Right cardiac atrium (tissue), 5 donors: Measurements from ENCODE around the gene VPS35. TPM values are rescaled to one million over a fixed set of nuclear protein-coding genes. Genes with fewer than 3 reads are reported as not detected.
"Not testable (repeated sequence)": the region's sequence is repeated elsewhere in the genome, so short reads cannot be mapped to it uniquely, and the experiment has no call there.

Source experiments
- ATAC-seq, 2 donors: fragments of 200-7000 bp; cut with Tn5 transposase; one replicate each; pipeline versions ENCODE4 v1.8.0 to v1.9.1; 2020; ENCODE audit warnings: moderate library complexity in 2 of 2, mild to moderate bottlenecking in 1 of 2
- DNase-seq, 3 donors: peaks; one replicate each; pipeline ENCODE4 v3.0.0-alpha.2; 2020
- H3K27ac ChIP-seq: one replicate; pipeline ENCODE4 v1.5.1; 2013; ENCODE audit warnings: mild to moderate bottlenecking, low read length, control low read depth, moderate library complexity
- H3K27me3 ChIP-seq: one replicate; pipeline ENCODE4 v1.6.1; 2013; ENCODE audit not compliant: control insufficient read depth, insufficient read depth
- H3K4me1 ChIP-seq: one replicate; pipeline ENCODE4 v1.6.1; 2013; ENCODE audit warnings: low read length; ENCODE audit not compliant: control insufficient read depth, insufficient read depth
- H3K4me3 ChIP-seq: one replicate; pipeline ENCODE4 v1.5.1; 2013; ENCODE audit warnings: low read length, control low read depth
- H3K9me3 ChIP-seq: one replicate; pipeline ENCODE4 v1.6.1; 2013; ENCODE audit warnings: low read length; ENCODE audit not compliant: control insufficient read depth
- WGBS: extraction: QIAGEN DNeasy Blood & Tissue Kit; methylation state at CpG from one replicate; pipeline ENCODE4 v1.1.7; 2013; 5-methylcytosine and 5-hydroxymethylcytosine counted together
- intact Hi-C, 4 donors: fragments of 100-400 bp; cut with DNase I; formaldehyde crosslinking; loops; one replicate each; pipeline versions ENCODE4 v1.11.0 to v1.14.0; 2022 to 2023
- polyA plus RNA-seq: library from polyadenylated mRNA; stranded (reverse); fragments of 200-250 nt; gene quantifications from one replicate; pipeline ENCODE4 v1.2.3, GENCODE V29; 2013
- total RNA-seq, 4 donors: library from RNA; stranded (reverse); fragmentation: NEBNext Ultra II Directional; extraction: Animal tissue kit (Norgen Biotek cat#: 25700); gene quantifications; one replicate each; pipeline ENCODE4 v1.2.1, GENCODE V29; 2021
- donor health status: healthy with polysubstance abuse.
- donor health status: DM: no; HTN: yes; CAD: no.
- donor health status: DM: no; HTN: no; CAD: no.
- donor health status: DM: no; HTN: yes; CAD: no; lungs with severe emphysema.
- donor health status: DM: yes; HTN: yes; CAD: no.

The VPS35 gene
- total and polyA plus RNA-seq, 5 donors, result 26.7 to 94.2 (median 78.8) TPM

DNA sequence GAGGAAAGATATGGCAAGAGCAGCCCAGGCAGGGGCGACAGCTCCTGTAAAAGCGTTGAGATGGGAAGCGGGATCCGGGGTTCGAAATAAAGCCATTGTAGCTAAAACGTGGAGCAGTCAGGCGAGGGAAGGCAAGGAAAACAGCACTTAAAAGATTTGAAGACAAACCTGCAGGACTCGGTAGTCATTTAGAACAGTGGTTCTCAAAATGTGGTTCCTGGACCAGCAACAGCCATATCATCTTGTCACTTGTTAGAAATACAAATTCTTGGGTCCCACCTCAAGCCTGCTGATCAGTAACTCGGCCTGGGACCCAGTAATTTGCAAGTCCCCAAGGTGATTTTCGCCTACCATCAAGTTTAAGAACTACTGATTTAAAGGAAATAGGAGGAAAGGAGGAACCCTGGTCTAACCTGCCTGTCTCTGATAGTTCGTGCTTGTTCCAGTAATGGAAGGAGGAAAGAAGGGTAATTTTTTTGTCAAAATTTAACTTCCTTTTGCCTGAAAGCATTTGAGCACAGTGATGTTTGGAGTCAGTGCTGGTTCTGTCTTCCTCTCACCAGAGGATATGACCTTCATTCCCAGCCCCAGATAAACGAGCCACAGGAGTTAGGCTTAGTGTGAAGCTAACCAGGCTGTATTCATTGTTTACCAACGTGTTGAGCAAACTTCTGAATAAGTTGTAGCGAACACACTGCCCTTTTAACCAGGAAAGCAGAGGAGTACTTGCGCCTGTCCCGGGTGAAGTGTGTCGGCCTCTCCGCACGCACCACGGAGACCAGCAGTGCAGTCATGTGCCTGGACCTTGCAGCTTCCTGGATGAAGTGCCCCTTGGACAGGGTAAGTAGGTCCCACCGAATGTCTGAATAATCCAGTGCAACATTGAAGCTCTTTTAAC, 1.6 kb upstream of the VPS35 start:
- DNase-seq (no peak), ATAC-seq (no peak)
- intact Hi-C loops, result no loop called here
- Histone ChIP-seq H3K27me3 (no peaks in the 10 kb centered on the region), H3K9me3 (no peaks in the 10 kb centered on the region), H3K4me1 (peaks cover 5% of the 10 kb centered on the region), H3K27ac (peak overlapping the region; percentile 4), H3K4me3 (peak overlapping the region; percentile 72)
- WGBS, result 9% methylated on average over 21 of the region's 21 CpGs

GRCh38 chr16:46689365-46690280, 645 bp upstream of the VPS35 start, which contains the start of gene ORC6:
Gene ORC6, plus strand, starts transcription at chr16:46689659. Its CDS starts 47 bp downstream, at chr16:46689706.
- intact Hi-C loops, result loop anchor here in 1 of 4 donors (10.0 kb wide), 1 partner anchor 115 kb away; no protein-coding TSS in a partner anchor
- peaks cover 5% of the 10 kb centered on the region for H3K4me1 ChIP-seq
- ATAC-seq, result peak; percentile 95
- peak within 1 kb of the TSS; percentile 87 for H3K27ac ChIP-seq
- peak within 1 kb of the TSS; percentile 72 for H3K4me3 ChIP-seq
- H3K27me3 ChIP-seq, result no peaks in the 10 kb centered on the region
- DNase-seq, result peak; percentile 98 to 100 (median 99)
- no peaks in the 10 kb centered on the region for H3K9me3 ChIP-seq
- WGBS, result under 1% methylated on average over 79 of the region's 79 CpGs

DNA sequence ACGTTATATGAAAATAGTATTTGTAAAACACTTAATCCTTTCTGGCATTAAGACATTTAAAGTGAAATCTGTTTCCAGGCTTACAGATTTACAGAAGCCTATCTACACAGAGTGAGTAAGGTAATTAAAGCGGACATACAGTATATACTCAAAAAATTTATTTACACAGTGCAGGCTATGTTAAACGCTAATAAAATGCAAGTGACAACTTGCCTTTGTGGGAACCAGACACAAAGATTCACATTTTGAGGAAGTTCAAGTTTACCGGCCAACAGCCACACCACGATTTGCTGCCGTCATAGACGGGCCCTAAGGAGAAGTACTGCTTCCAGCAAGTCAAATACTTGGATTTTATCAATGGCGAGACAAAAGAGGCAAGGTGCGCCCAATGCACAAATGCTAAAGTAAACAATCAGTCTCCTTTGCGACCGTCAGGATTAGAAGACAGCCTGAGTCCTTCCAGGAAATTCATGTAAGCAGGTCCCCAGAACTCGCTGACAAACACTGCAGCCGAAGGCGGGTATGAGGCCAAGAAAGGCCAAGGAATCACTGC, 801 bp downstream of the VPS35 start:
- 5% methylated on average over 14 of the region's 14 CpGs for WGBS
- ATAC-seq (no peak), DNase-seq (peak in 2 of 3 donors; percentile 34 to 54)
- peak overlapping the region; percentile 43 for H3K27ac ChIP-seq
- intact Hi-C loops, result loop anchor here in 1 of 4 donors (10.0 kb wide), 1 partner anchor 117 kb away; no protein-coding TSS in a partner anchor
- peaks cover 5% of the 10 kb centered on the region for H3K4me1 ChIP-seq
- no peaks in the 10 kb centered on the region for H3K9me3 ChIP-seq
- H3K4me3 ChIP-seq, result peak overlapping the region; percentile 72
- H3K27me3 ChIP-seq, result no peaks in the 10 kb centered on the region

DNA sequence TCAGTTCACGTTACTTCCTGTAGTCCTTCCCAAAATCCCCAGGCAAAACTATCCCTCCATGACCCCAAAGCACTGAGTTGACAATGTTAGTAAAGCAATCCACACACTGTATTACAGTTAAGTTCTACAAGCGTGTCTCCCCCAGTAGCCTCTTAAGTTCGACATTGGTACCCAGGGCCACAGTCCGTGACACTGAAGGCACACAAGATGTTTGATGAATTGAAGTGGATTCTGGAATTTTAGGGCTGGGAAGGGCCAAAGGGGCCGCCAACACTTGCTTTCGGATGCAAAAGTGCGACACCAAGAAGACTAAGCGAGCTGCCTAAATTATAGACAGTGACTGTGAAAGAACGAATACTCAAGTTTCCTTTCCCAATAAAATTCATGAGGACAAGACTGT, 1.5 kb downstream of the VPS35 start:
- DNase-seq (no peak), ATAC-seq (no peak)
- no peaks in the 10 kb centered on the region for H3K27me3 ChIP-seq
- H3K4me3 ChIP-seq, result peak overlapping the region; percentile 72
- H3K27ac ChIP-seq, result no peak overlapping the region
- peaks cover 5% of the 10 kb centered on the region for H3K4me1 ChIP-seq
- H3K9me3 ChIP-seq, result no peaks in the 10 kb centered on the region
- 64% methylated on average over 9 of the region's 9 CpGs for WGBS
- intact Hi-C loops, result loop anchor here in 1 of 4 donors (10.0 kb wide), 1 partner anchor 117 kb away; no protein-coding TSS in a partner anchor

DNA sequence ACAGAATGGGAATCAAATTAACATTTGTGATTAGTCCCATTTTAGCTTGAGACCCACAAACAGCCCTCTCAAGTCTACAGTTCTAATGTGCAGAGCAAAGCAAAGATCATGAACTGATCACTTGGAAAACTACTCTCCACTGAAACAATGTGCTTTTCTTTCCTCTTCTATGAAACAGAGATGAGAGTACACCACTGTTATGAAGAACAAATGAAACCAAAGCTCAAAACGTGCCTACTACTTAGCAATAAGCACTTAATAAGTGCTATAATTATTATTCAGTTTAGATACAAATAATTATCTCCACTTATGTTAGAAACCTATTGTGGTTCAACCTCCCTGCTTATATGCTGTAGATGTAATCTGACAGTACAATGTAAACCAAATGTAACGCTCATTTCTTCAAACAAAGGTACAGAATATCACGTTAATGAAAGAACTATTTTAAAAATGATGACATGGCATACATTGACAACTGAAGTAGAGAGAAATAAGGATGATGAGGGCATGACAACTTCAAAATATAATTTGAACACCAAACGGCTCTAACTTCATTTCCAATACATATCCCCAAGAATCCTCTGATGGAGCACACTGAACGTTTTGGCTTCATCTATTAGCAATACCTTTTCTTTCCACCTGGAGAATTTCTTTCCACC, 2.0 kb downstream of the VPS35 start:
- Histone ChIP-seq H3K4me3 (no peak overlapping the region), H3K4me1 (peaks cover 5% of the 10 kb centered on the region)

GRCh38 chr16:46681867-46682266, 7.1 kb downstream of the VPS35 start:
- not testable (repeated sequence) for H3K4me1 ChIP-seq, DNase-seq, H3K27me3 ChIP-seq, H3K4me3 ChIP-seq, H3K9me3 ChIP-seq, H3K27ac ChIP-seq, ATAC-seq
- intact Hi-C loops, result loop anchor here in 1 of 4 donors (10.0 kb wide), 1 partner anchor 123 kb away; no protein-coding TSS in a partner anchor
- 58% methylated on average over 2 of the region's 2 CpGs for WGBS

More for the DNA sequence above, 2.0 kb downstream of the VPS35 start:
- Histone ChIP-seq H3K27me3 (no peaks in the 10 kb centered on the region), H3K27ac (no peak overlapping the region), H3K9me3 (no peaks in the 10 kb centered on the region)
- no peak for DNase-seq
- WGBS, result 46% methylated on average over 5 of the region's 5 CpGs
- intact Hi-C loops, result loop anchor here in 1 of 4 donors (10.0 kb wide), 1 partner anchor 118 kb away; no protein-coding TSS in a partner anchor
- ATAC-seq, result no peak

- not testable (repeated sequence) for H3K27ac ChIP-seq, DNase-seq, H3K9me3 ChIP-seq, H3K4me1 ChIP-seq, H3K27me3 ChIP-seq, H3K4me3 ChIP-seq, ATAC-seq
- intact Hi-C loops, result loop anchor here in 1 of 4 donors (10.0 kb wide), 1 partner anchor 127 kb away; no protein-coding TSS in a partner anchor
- 94% methylated on average over 1 of the region's 1 CpG for WGBS
Observed at GRCh38 chr16:46677943-46678342, 11.0 kb downstream of the VPS35 start.

DNA sequence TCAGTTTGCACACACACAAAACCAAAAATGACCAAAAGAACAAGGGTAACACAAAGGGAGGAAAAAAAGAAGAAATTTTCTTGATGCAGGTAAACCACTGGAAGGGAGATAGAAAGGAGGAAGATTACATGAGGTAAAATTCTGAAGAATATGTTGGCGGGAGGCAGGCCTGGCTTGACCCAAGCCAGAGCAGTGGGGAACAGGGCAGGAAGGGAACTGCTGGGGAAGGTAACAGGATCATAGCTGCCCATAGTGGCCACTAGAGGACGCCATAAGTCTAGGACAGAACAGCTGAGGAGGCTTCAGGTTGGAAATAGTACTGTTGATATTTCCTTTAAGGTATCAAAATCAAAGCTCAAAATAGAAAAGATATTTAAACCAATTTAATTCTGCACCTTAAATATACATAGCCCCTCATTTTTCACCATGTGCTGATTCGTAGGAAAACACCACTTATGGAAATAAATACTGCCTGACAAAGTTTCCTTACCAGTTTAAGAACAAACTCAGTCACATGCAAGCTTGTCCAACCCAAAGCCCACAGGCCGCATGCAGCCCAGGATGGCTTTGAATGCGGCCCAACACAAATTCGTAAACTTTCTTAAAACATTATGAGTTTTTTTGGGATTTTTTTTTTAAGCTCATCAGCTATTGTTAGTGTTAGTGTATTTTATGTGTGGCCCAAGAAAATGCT, 15.5 kb downstream of the VPS35 start:
- ATAC-seq (peak; percentile 83 to 88), DNase-seq (peak in 2 of 3 donors; percentile 23 to 52)
- intact Hi-C loops, result loop anchor here in 2 of 4 donors (5.0 to 10.0 kb wide), 3 partner anchors 129 to 234 kb away; no protein-coding TSS in a partner anchor
- H3K4me3 ChIP-seq, result no peak overlapping the region
- no peaks in the 10 kb centered on the region for H3K9me3 ChIP-seq
- 59% methylated on average over 6 of the region's 6 CpGs for WGBS
- H3K4me1 ChIP-seq, result no peaks in the 10 kb centered on the region
- no peaks in the 10 kb centered on the region for H3K27me3 ChIP-seq
- H3K27ac ChIP-seq, result no peak overlapping the region

GRCh38 chr16:46662123-46662522, 26.9 kb downstream of the VPS35 start:
- WGBS, result 67% methylated on average over 4 of the region's 4 CpGs
- ATAC-seq (no peak), DNase-seq (no peak)
- Histone ChIP-seq H3K27me3 (no peaks in the 10 kb centered on the region), H3K4me1 (no peaks in the 10 kb centered on the region), H3K9me3 (no peaks in the 10 kb centered on the region), H3K27ac (no peak overlapping the region), H3K4me3 (no peak overlapping the region)
- intact Hi-C loops, result no loop called here
